ENCODE measurements around the gene POMP. TPM values are rescaled to one million over a fixed set of nuclear protein-coding genes. Genes with fewer than 3 reads are reported as not detected.

Gene POMP
- total RNA-seq, 1 experiment from 2014 or later = 92.2 TPM

DNA sequence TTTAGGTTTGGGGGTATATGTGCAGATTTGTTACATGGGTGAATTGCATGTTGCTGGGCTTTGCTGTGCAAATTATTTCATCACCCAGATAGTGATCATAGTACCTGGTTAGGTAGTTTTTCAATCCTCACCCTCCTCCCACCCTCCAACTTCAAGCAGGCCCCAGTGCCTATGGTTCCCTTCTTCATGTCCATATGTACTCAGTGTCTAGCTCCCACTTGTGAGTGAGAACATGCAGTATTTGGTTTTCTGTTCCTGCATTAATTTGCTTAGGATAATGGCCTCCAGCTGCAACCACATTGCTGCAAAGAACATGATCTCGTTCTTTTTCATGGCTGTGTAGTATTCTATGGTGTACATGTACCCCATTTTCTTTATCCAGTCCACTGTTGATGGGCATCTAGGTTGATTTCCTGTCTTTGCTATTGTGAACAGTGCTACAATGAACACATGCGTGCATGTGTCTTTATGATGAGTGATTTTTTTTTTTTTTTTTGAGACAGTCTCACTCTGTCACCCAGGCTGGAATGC is 42.9 kb upstream of the POMP start (continued):
- TF ChIP-seq ZNF416 (CRISPR knock-in tag; IDR thresholded peaks at IDR 0.05) = no peak
- no peak for TF ChIP-seq NR2C2 (CRISPR knock-in tag; IDR thresholded peaks at IDR 0.05)
- no peak for TF ChIP-seq EMX1 (CRISPR knock-in tag; IDR thresholded peaks at IDR 0.05)
- TF ChIP-seq, protein P1, sequence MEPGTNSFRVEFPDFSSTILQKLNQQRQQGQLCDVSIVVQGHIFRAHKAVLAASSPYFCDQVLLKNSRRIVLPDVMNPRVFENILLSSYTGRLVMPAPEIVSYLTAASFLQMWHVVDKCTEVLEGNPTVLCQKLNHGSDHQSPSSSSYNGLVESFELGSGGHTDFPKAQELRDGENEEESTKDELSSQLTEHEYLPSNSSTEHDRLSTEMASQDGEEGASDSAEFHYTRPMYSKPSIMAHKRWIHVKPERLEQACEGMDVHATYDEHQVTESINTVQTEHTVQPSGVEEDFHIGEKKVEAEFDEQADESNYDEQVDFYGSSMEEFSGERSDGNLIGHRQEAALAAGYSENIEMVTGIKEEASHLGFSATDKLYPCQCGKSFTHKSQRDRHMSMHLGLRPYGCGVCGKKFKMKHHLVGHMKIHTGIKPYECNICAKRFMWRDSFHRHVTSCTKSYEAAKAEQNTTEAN (CRISPR knock-in tag; IDR thresholded peaks at IDR 0.05) = no peak
- TF ChIP-seq, protein P2, sequence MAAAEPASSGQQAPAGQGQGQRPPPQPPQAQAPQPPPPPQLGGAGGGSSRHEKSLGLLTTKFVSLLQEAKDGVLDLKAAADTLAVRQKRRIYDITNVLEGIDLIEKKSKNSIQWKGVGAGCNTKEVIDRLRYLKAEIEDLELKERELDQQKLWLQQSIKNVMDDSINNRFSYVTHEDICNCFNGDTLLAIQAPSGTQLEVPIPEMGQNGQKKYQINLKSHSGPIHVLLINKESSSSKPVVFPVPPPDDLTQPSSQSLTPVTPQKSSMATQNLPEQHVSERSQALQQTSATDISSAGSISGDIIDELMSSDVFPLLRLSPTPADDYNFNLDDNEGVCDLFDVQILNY (CRISPR knock-in tag; IDR thresholded peaks at IDR 0.05) = no peak
- TF ChIP-seq, protein P3, sequence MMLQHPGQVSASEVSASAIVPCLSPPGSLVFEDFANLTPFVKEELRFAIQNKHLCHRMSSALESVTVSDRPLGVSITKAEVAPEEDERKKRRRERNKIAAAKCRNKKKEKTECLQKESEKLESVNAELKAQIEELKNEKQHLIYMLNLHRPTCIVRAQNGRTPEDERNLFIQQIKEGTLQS (CRISPR knock-in tag; conservative IDR thresholded peaks at IDR 0.05) = no peak
- TF ChIP-seq, protein P4, sequence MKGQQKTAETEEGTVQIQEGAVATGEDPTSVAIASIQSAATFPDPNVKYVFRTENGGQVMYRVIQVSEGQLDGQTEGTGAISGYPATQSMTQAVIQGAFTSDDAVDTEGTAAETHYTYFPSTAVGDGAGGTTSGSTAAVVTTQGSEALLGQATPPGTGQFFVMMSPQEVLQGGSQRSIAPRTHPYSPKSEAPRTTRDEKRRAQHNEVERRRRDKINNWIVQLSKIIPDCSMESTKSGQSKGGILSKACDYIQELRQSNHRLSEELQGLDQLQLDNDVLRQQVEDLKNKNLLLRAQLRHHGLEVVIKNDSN (CRISPR knock-in tag; IDR thresholded peaks at IDR 0.05) = no peak
- no peak for TF ChIP-seq PRRX2 (CRISPR knock-in tag; IDR thresholded peaks at IDR 0.05)
- TF ChIP-seq ZNF219 (CRISPR knock-in tag; IDR thresholded peaks at IDR 0.05; ENCODE audit: borderline replicate concordance) = no peak

GRCh38 chr13:28618230-28618994 is 40.5 kb upstream of the POMP start:
- H3K27me3 Mint-ChIP-seq (ENCODE audit: low read depth) = no peaks in the 10 kb centered on the region; the same call in 1 of the 2 replicates
- DNase-seq (ENCODE audit: low spot score) (no peak), ATAC-seq (no peak)
- ChIA-PET POLR2A (no interaction called here), CTCF (interaction anchor here (1.1 kb wide), 1 partner anchor 16 kb away, joined by 3 read pairs; no protein-coding TSS in a partner anchor)
- peaks cover 3% of the 10 kb centered on the region; the same call in 1 of the 2 replicates for H3K9me3 Mint-ChIP-seq
- TF ChIP-seq CREB1 (CRISPR knock-in tag; IDR thresholded peaks at IDR 0.05) = no peak
- no peak for TF ChIP-seq ELF4 (CRISPR knock-in tag; IDR thresholded peaks at IDR 0.05; ENCODE audit: low read depth)
- TF ChIP-seq, protein P5, sequence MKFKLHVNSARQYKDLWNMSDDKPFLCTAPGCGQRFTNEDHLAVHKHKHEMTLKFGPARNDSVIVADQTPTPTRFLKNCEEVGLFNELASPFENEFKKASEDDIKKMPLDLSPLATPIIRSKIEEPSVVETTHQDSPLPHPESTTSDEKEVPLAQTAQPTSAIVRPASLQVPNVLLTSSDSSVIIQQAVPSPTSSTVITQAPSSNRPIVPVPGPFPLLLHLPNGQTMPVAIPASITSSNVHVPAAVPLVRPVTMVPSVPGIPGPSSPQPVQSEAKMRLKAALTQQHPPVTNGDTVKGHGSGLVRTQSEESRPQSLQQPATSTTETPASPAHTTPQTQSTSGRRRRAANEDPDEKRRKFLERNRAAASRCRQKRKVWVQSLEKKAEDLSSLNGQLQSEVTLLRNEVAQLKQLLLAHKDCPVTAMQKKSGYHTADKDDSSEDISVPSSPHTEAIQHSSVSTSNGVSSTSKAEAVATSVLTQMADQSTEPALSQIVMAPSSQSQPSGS (CRISPR knock-in tag; IDR thresholded peaks at IDR 0.05; ENCODE audit: borderline replicate concordance, low read depth) = no peak
- TF ChIP-seq CREM (CRISPR knock-in tag; IDR thresholded peaks at IDR 0.05) = no peak
- TF ChIP-seq SMAD4 (CRISPR knock-in tag; IDR thresholded peaks at IDR 0.05) = no peak
- TF ChIP-seq ZNF671 (CRISPR knock-in tag; IDR thresholded peaks at IDR 0.05) = no peak
- no peak for TF ChIP-seq ZNF219 (CRISPR knock-in tag; IDR thresholded peaks at IDR 0.05; ENCODE audit: borderline replicate concordance)
- no peak for TF ChIP-seq GTF2I (CRISPR knock-in tag; conservative IDR thresholded peaks at IDR 0.05)
- no peak for TF ChIP-seq ATF1 (CRISPR knock-in tag; IDR thresholded peaks at IDR 0.05)
- TF ChIP-seq ZNF396 (CRISPR knock-in tag; IDR thresholded peaks at IDR 0.05; ENCODE audit: borderline replicate concordance) = no peak
- no peak for TF ChIP-seq SP1 (CRISPR knock-in tag; conservative IDR thresholded peaks at IDR 0.05)
- TF ChIP-seq JUN (CRISPR knock-in tag; IDR thresholded peaks at IDR 0.05) = no peak
- TF ChIP-seq, protein P6, sequence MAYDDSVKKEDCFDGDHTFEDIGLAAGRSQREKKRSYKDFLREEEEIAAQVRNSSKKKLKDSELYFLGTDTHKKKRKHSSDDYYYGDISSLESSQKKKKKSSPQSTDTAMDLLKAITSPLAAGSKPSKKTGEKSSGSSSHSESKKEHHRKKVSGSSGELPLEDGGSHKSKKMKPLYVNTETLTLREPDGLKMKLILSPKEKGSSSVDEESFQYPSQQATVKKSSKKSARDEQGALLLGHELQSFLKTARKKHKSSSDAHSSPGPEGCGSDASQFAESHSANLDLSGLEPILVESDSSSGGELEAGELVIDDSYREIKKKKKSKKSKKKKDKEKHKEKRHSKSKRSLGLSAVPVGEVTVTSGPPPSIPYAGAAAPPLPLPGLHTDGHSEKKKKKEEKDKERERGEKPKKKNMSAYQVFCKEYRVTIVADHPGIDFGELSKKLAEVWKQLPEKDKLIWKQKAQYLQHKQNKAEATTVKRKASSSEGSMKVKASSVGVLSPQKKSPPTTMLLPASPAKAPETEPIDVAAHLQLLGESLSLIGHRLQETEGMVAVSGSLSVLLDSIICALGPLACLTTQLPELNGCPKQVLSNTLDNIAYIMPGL (CRISPR knock-in tag; IDR thresholded peaks at IDR 0.05) = no peak
- no peak for TF ChIP-seq ZNF121 (CRISPR knock-in tag; IDR thresholded peaks at IDR 0.05)
- no peak for TF ChIP-seq CTCF (IDR thresholded peaks at IDR 0.05)
- TF ChIP-seq, protein P4 (CRISPR knock-in tag; IDR thresholded peaks at IDR 0.05) = no peak
- TF ChIP-seq MAX (CRISPR knock-in tag; IDR thresholded peaks at IDR 0.05) = no peak
- no peak for TF ChIP-seq JAZF1 (CRISPR knock-in tag; IDR thresholded peaks at IDR 0.05)
- TF ChIP-seq ZNF232 (CRISPR knock-in tag; IDR thresholded peaks at IDR 0.05) = no peak
- no peak for TF ChIP-seq TP53 (CRISPR knock-in tag; IDR thresholded peaks at IDR 0.05)
- no peaks in the 10 kb centered on the region for H3K36me3 Mint-ChIP-seq
- no peak overlapping the region for H3K4me3 Mint-ChIP-seq
- H3K27ac Mint-ChIP-seq = no peak overlapping the region
- H3K4me1 Mint-ChIP-seq = peaks cover 8% of the 10 kb centered on the region
